GM18508 (cell line): ENCODE results near the gene TXK.
A peak's percentile ranks its signal among the peaks of the same experiment; 100 is the strongest.

ENCODE experiments used
- ATAC-seq: cut with Tn5 transposase; IDR thresholded peaks from one replicate; pipeline ENCODE4 v1.9.1; 2021; ENCODE audit warnings: moderate number of reproducible peaks; ENCODE audit not compliant: insufficient read depth, unreplicated experiment

TXK gene

DNA sequence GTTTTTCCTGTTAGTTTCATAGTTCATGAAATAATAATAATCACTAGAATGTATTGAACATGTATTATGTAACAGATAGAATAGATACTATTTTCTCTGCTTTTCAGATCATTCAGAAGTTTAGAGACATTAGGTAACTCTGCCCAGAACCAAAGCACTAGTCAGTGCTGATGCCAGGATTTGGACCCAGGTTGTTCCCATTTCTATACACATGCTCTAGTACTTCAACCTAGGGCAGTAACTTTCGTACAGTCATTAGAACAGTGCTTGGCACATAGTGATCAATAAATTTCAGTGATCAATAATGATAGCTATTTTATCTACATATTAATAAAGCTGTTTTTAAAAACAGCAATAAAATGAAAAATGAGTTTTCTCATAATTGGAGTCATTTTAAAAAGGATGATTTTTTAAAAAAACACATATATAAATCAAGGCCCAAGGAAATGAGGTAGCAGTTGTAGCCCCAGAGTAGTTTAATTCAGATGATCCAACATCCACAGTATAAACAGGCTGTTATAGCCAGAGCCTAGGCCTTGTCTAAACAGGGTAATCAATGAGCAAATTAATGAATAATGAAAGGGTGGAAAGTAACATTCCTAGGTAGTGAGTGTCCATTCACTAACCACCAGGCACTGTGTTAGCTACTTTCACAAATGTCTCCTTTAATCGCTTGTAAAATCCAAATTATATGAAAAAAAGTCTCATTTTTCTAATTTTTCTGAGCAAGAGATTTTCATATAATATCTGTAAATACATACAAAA lies 25.6 kb downstream of the TXK start:
- no peak for ATAC-seq

GRCh38 chr4:48105230-48105629 lies 28.8 kb downstream of the TXK start:
- ATAC-seq, result no peak

- ATAC-seq, result peak; percentile 68
Observed at GRCh38 chr4:48103483-48104139, 30.4 kb downstream of the TXK start.

DNA sequence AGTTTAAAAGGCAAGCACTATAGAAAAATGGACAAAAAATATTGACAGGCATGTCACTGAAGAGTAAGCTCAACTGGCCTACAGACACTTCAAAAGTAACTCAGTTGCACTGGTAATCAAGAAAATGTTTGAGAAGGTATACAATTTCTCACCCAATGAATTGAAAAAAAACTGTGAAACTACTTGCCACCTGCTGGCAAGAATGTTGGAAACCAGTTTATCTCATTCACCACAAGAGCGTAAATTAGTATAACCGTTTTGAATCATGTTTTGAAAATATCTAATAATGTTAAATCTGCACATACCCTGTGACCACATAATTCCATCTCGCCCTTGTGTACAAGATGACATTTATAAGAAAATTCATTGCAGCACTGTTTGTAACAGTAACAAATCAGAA lies 31.7 kb downstream of the TXK start:
- ATAC-seq, result no peak

DNA sequence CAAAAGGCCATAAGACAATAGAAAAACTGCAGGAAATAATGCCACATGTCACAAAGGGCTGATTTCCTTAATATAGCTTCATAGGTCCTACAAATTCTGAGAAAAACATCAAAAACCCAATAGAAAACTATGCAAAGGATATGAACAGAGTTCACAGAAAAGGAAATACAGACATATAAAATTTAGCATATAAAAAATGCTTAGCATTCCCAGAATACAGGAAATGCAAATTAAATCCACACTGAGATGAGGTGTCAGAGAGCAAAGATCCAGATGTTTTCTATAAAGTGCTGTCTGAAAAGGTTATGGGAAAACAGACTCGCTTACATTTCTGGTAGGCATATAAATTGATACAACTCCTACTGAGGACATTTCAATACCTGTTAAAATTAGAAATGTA lies 33.8 kb downstream of the TXK start:
- ATAC-seq, result no peak

DNA sequence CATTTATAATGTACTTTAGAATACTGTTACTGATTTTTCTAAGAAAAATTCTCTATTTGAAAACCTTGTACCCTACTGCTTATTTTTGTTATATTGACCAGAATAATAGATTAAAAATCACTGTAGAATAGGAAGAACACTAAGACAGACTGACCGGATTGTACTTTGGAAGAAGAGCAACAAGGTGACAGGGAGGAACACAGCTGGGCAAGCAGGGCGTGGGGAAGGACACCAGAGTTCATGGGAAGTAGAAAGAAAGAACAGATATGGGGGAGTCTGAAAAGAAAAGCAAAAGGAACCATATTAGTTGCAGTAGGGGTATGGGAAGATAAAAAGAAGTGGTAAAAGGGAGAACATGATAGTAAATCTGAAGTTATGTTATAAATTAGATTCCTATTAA lies 38.6 kb downstream of the TXK start:
- ATAC-seq, result no peak

DNA sequence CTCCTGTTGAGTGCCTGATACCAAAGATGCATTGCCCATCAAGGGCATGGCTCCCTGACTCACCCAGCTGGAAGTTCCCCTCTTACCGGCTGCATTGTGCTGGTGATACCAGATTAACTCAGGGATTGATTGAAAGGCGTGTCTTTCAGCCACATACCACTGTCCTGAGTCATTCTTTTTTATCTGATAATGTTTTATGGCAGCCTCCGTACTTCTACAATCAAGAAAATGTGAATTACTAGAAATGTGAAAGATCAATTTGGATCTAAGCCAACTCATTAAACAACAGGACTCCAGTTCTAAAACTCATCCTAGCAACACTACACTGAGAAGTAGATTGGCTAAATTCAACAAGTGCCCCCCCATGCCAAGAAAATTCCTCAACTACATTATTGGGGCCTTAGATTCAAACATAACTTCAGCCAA lies 40.0 kb downstream of the TXK start:
- ATAC-seq, result no peak

GRCh38 chr4:48090621-48091020 lies 43.4 kb downstream of the TXK start:
- no peak for ATAC-seq

DNA sequence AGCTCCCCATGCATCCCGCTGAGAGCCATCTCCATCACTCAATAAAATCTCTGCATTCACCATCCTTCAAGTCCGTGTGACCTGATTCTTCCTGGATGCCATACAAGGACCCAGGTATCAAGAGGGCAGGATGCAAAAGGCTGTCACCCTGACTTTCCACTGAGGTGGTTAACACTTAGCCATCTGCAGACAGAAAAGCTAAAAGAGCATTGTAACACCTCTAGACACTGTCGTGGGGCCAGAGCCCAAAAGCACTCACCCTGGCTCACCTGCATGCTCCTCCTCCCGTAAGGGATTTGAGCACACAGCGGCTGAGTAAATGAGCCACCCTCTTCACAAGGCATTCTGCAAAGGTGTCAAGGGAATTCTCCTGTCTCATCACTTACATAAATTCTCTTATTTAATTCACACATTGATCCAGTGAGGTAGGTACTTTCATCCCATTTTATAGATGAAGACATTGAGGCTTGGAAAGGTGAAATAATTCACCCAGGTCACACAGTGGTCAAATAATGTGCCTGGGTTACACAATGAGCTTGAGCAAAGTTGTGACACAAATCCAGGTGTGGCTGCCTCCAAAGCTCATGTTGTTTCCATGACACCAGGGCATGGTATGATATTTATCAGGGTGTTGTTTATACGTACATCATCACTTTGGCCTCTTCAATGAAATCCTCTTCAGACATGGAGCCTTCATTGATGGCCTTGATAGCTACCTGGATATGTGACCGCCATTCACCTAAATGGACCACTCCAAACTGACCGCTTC lies 48.0 kb downstream of the TXK start:
- ATAC-seq, result no peak

- no peak for ATAC-seq
Observed at GRCh38 chr4:48082956-48083355, 51.1 kb downstream of the TXK start.

GRCh38 chr4:48081196-48081595 lies 52.9 kb downstream of the TXK start:
- no peak for ATAC-seq

DNA sequence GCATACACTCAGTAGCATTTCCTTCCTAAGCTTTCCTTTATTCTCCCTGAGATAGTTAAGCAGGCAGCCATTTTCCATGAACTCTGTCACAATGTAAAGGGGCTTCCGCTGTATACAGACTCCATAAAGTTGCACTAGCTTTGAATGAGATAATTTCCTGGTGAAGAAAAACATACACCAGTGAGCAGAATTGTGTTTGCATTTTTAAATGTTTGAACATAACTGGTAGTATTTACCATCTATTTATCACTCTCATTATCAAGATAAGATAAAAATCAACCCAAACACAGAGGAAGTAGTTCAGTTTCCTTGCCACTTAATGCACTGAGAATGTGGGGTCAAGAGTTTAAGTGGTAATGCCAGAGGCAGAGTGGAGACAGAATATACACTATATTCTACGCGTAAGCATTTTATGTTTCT lies 54.1 kb downstream of the TXK start:
- no peak for ATAC-seq

DNA sequence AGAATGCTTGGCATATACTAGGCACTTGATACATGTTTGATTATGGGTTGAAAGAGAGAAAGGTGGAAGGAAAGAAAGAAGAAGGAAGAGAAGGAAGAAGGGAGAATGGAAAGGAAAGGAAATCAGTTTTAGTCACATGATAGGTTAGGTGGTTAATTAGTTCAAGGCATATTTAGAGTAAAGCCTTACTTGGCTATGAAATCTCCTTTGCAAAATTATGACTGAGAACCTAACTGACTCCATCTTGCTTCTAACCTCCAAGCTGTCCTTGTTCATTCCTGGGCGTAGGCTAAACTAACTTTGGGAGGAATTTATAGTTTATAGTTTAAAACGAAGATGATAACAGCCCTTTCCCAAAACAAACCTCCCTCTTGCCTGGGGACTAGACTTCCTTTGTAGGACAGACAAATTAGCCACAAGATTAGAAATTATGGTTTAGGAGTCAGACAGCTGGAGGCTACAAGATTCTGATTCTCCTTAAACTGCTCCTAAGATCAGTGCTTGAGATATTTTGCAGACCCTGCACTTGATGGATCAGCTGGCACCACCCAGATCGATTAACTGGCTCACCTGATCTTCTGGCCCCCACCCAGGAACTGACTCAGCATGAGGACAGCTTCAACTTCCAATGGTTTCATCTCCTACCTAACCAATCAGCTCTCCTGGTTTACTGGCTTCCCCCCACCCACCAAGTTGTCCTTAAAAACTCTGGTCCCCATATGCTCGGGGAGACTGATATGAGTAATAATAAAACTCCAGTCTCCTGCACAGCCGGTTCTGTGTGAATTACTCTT lies 55.0 kb downstream of the TXK start:
- no peak for ATAC-seq

DNA sequence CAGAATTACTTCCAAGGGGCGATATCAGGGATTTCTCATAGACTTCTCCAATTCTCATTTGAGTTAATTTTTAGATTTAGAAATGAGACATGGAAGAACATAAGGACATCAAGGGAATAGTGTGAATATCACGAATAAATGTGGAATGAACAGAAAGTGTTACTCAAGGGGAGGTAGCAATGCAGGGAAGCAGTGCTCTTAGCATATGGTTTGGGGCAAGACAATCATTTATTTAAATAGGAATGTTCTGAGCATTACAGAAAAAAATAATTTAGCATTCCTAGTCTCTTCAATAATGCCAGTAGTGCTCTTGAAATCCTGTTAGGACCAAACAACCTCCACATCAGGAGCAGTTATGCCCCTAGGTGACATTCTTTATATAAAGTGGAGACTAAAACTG lies 55.6 kb downstream of the TXK start:
- ATAC-seq, result no peak

GRCh38 chr4:48074657-48075056 lies 59.4 kb downstream of the TXK start:
- ATAC-seq, result no peak

- no peak for ATAC-seq
Observed at GRCh38 chr4:48073567-48074103, 60.4 kb downstream of the TXK start.

- no peak for ATAC-seq
Observed at GRCh38 chr4:48071191-48071590, 62.9 kb downstream of the TXK start.

DNA sequence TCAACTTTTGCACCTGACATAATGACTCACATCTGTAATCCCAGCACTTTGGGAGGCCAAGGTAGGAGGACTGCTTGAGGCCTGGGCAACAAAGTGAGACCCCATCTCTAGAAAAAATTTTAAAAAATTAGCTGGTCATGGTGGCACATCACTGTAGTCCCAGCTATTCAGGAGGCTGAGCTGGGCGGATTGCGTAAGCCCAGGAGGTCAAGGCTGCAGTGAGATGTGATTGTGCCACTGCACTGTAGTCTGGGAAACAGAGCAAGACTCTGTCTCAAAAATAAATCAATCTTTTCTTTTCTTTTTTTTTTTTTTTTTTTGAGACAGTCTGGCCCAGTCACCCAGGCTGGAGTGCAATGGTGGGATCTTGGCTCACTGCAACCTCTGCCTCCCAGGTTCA lies 65.0 kb downstream of the TXK start:
- no peak for ATAC-seq

GRCh38 chr4:48068182-48068581 lies 65.9 kb downstream of the TXK start:
- ATAC-seq, result no peak

GRCh38 chr4:48067536-48067935 lies 66.5 kb downstream of the TXK start:
- ATAC-seq, result no peak
